H1 (cell line): ENCODE data around the gene CGGBP1.

ENCODE experiments used
- ATF2 ChIP-seq: IDR thresholded peaks from 2 replicates; pipeline ENCODE4 v1.6.1; 2012; ENCODE audit warnings: low read length, inconsistent platforms
- CREB1 ChIP-seq: IDR thresholded peaks from 2 replicates; pipeline ENCODE4 v1.6.1; 2012; ENCODE audit warnings: inconsistent platforms
- CTCF ChIP-seq, 3 experiments: IDR thresholded peaks; 1 replicate in 2 of 3; 2 replicates in 1 of 3; pipeline versions ENCODE4 v1.5.1 to v1.6.1; 2011; ENCODE audit warnings: low read length in 3 of 3, mild to moderate bottlenecking in 3 of 3, inconsistent platforms in 2 of 3, low read depth in 1 of 3, moderate library complexity in 1 of 3; ENCODE audit not compliant: insufficient read depth in 1 of 3; ENCODE audit errors: control extremely low read depth in 1 of 3
- POLR2A ChIP-seq, 2 experiments: IDR thresholded peaks; 1 replicate in 1 of 2; 2 replicates in 1 of 2; pipeline ENCODE4 v1.6.1; 2011; ENCODE audit warnings: low read depth in 2 of 2, low read length in 2 of 2, mild to moderate bottlenecking in 2 of 2; ENCODE audit errors: control extremely low read depth in 1 of 2
- SRF ChIP-seq: IDR thresholded peaks from 2 replicates; pipeline ENCODE4 v1.6.1; 2011; ENCODE audit warnings: mild to moderate bottlenecking, low read depth, low read length, moderate library complexity
- ZNF274 ChIP-seq: IDR thresholded peaks from 2 replicates; pipeline ENCODE4 v1.7.0; 2012; ENCODE audit warnings: low read length, borderline replicate concordance; ENCODE audit errors: extremely low read depth

GRCh38 chr3:88013592-88013991 is 45.2 kb downstream of the CGGBP1 start:
- no peak for TF ChIP-seq ZNF274
- no peak for TF ChIP-seq CTCF (IDR thresholded peaks at IDR 0.05; ENCODE audit: control extremely low read depth in 1 of 3, insufficient read depth in 1 of 3, low read depth in 1 of 3, low read length in 3 of 3)
- TF ChIP-seq SRF, result no peak
- TF ChIP-seq POLR2A (IDR thresholded peaks at IDR 0.05; ENCODE audit: control extremely low read depth in 1 of 2, low read depth in 2 of 2, low read length in 2 of 2), result no peak
- no peak for TF ChIP-seq CREB1
- no peak for TF ChIP-seq ATF2
